K562 (cell line): ENCODE measurements around the gene WRAP53. TPM values are rescaled to one million over a fixed set of nuclear protein-coding genes. Genes with fewer than 3 reads are reported as not detected.
A peak's percentile ranks its signal among the peaks of the same experiment; 100 is the strongest.

Source experiments
- CAMTA2 ChIP-seq: fragments of 250-450 bp; sonication (Bioruptor Pico); conservative IDR thresholded peaks from 2 replicates; pipeline ENCODE4 v1.5.1; 2022
- CC2D1A ChIP-seq: fragments of 450-650 bp; IDR thresholded peaks from 2 replicates; pipeline ENCODE4 v1.6.1; 2017; ENCODE audit warnings: mild to moderate bottlenecking
- CHCHD3 ChIP-seq: fragments of 250-450 bp; sonication (Bioruptor Pico); IDR thresholded peaks from 2 replicates; pipeline ENCODE4 v2.1.2; 2022; ENCODE audit warnings: mild to moderate bottlenecking
- CHD2 ChIP-seq: IDR thresholded peaks from 2 replicates; pipeline ENCODE4 v1.6.1; 2011; ENCODE audit warnings: low read depth, low read length
- CLOCK ChIP-seq: fragments of 250-450 bp; sonication (Bioruptor Pico); IDR thresholded peaks from 2 replicates; pipeline ENCODE4 v1.4.0; 2020; ENCODE audit warnings: mild to moderate bottlenecking, moderate library complexity, borderline replicate concordance
- CREM ChIP-seq: IDR thresholded peaks from 2 replicates; pipeline ENCODE4 v1.6.1; 2014; ENCODE audit warnings: antibody characterized with exemption, low read depth
- E2F8 ChIP-seq: fragments of 450-650 bp; IDR thresholded peaks from 2 replicates; pipeline ENCODE4 v1.7.1; 2018; ENCODE audit warnings: mild to moderate bottlenecking, low read depth; ENCODE audit not compliant: partially characterized antibody
- FUS ChIP-seq: fragments of 200-400 bp; formaldehyde crosslinking; optimal IDR thresholded peaks from 2 replicates; pipeline ENCODE3; 2017; ENCODE audit warnings: low read depth, low read length
- HES1 ChIP-seq: fragments of 450-650 bp; IDR thresholded peaks from 2 replicates; pipeline ENCODE4 v1.6.1; 2016; ENCODE audit warnings: low read depth, mild to moderate bottlenecking, moderate library complexity
- HNRNPK ChIP-seq: fragments of 200-400 bp; formaldehyde crosslinking; IDR thresholded peaks from one replicate; pipeline ENCODE4 v1.6.1; 2018; ENCODE audit warnings: mild to moderate bottlenecking, low read depth, low read length; ENCODE audit not compliant: poor library complexity, severe bottlenecking
- MAX ChIP-seq: sonication (generic); formaldehyde crosslinking; IDR thresholded peaks from 2 replicates; pipeline ENCODE4 v1.9.0; 2022; ENCODE audit warnings: mild to moderate bottlenecking, missing genetic modification reagents
- MAZ ChIP-seq, 2 experiments: fragments of 450-650 bp in 1 of 2; sonication (generic) in 1 of 2; formaldehyde crosslinking; IDR thresholded peaks in 1 of 2; conservative IDR thresholded peaks in 1 of 2; 2 replicates each; pipeline versions ENCODE4 v1.4.0 to v1.5.0; 2020; ENCODE audit warnings: mild to moderate bottlenecking in 1 of 2, missing genetic modification reagents in 1 of 2
- MED1 ChIP-seq: sonication (generic); formaldehyde crosslinking; IDR thresholded peaks from 2 replicates; pipeline ENCODE4 v1.8.1; 2023; ENCODE audit warnings: missing genetic modification reagents, borderline replicate concordance
- PHF8 ChIP-seq: fragments of 200-600 bp; sonication (generic); IDR thresholded peaks from 2 replicates; pipeline ENCODE4 v1.6.1; 2012; ENCODE audit warnings: mixed run types, mild to moderate bottlenecking, inconsistent platforms, low read length, moderate library complexity, borderline replicate concordance
- POU5F1 ChIP-seq: fragments of 150-350 bp; IDR thresholded peaks from 2 replicates; pipeline ENCODE4 v1.6.1; 2014; ENCODE audit warnings: borderline replicate concordance, low read length, low read depth, mild to moderate bottlenecking; ENCODE audit not compliant: partially characterized antibody
- THAP7 ChIP-seq: fragments of 250-450 bp; sonication (Bioruptor Pico); IDR thresholded peaks from 2 replicates; pipeline ENCODE4 v1.5.0; 2021
- TRIM25 ChIP-seq: fragments of 450-650 bp; IDR thresholded peaks from 2 replicates; pipeline ENCODE4 v1.7.0; 2016; ENCODE audit warnings: borderline replicate concordance
- ZNF444 ChIP-seq: fragments of 250-450 bp; sonication (Bioruptor Pico); IDR thresholded peaks from 2 replicates; pipeline ENCODE4 v1.4.0; 2020; ENCODE audit warnings: mild to moderate bottlenecking, moderate library complexity
- polyA plus RNA-seq, 8 experiments: library from polyadenylated mRNA; depleted of rRNA in 4 of 8; stranded (reverse) in 5 of 8; unstranded in 3 of 8; fragments of >200 nt; fragmentation: Nextera tagmentation in 2 of 8; fragmentation: Illumina TruSeq in 1 of 8; extraction: Ambion mirVana in 2 of 8; extraction: Trizol in 1 of 8; gene quantifications; 2 replicates each; pipeline versions ENCODE4 v1.2.1 to v1.2.3, GENCODE V29; 2011 to 2014; ENCODE audit warnings: inconsistent platforms in 1 of 8, missing spikeins in 1 of 8
- total RNA-seq, 7 experiments: library from RNA; depleted of rRNA in 6 of 7; stranded (reverse); fragments of >200 nt in 6 of 7; fragmentation: Illumina TruSeq in 2 of 7; extraction: Trizol in 2 of 7; gene quantifications; 2 replicates each; pipeline versions ENCODE4 v1.2.1 to v1.2.3, GENCODE V29; 2011 to 2021; ENCODE audit warnings: low replicate concordance in 1 of 7

WRAP53 gene
- total and polyA plus RNA-seq, 9 of the 15 experiments (the other 6 are each of a cell fraction or from before 2014, with no cell fraction given) = 0.72 to 18.2 (median 13.4) TPM

GRCh38 chr17:7685533-7686221 is 2.6 kb upstream of the WRAP53 start (continued):
- peak; percentile 100 for TF ChIP-seq CC2D1A
- TF ChIP-seq HNRNPK = no peak
- TF ChIP-seq MED1 = 0 out of 2 replicates have a peak, but pooled peaks have one; percentile 49
- TF ChIP-seq POU5F1 = no peak
- peak in 1 of 2 experiments; percentile 6; a peak in 1 of 4 replicates for TF ChIP-seq MAZ (CRISPR knock-in tag; conservative IDR thresholded peaks at IDR 0.05 in 1 of 2, IDR thresholded peaks at IDR 0.05 in 1 of 2)
- TF ChIP-seq ZNF444 = no peak
- TF ChIP-seq CAMTA2 (CRISPR knock-in tag) = no peak
- TF ChIP-seq E2F8 = no peak
- TF ChIP-seq CHCHD3 (CRISPR knock-in tag) = no peak
- TF ChIP-seq CREM = peak; percentile 80
- TF ChIP-seq CLOCK (CRISPR knock-in tag) = no peak
- TF ChIP-seq CHD2 = no peak
- 0 out of 2 replicates have a peak, but pooled peaks have one; percentile 8 for TF ChIP-seq HES1
- no peak for TF ChIP-seq THAP7 (CRISPR knock-in tag)
- TF ChIP-seq TRIM25 = no peak
- TF ChIP-seq PHF8 = peak; percentile 67
- no peak for TF ChIP-seq FUS
- TF ChIP-seq MAX (CRISPR knock-in tag) = peak; percentile 51; the same call in 1 of the 2 replicates
